Measurements from ENCODE around the gene GTF3C4.
A peak's percentile ranks its signal among the peaks of the same experiment; 100 is the strongest.

Gene GTF3C4

DNA sequence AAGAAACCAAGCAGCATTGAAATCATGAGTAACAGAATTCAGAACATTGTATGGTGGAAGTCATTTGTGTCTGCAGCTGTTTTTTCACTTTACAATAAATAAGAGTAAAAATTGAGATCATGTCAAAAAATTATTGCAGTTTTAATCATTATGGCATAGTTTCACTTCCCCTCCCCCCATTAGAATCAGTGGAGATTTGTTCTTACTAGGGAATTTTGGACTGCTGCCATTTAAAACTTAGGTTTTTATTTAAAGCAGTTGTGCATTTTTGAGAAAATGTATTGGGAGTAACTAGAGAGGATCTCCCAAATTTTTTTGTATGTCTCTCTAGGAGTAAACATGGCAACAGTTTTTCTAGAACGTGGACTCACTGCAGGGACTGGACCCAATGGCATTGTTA is 20.4 kb downstream of the GTF3C4 start:
- H3K27ac ChIP-seq: no peak overlapping the region
- TF ChIP-seq CTCF (IDR thresholded peaks at IDR 0.05; ENCODE audit: low read depth, low read length, missing control alignments): no peak
- in situ Hi-C loops (cut with HindIII; ENCODE audit: low pct_ligation_motif_present, low sequenced_read_pairs): no loop called here
- H3K4me3 ChIP-seq (ENCODE audit: low read depth, low read length): no peak overlapping the region
- no peaks in the 10 kb centered on the region for H3K27me3 ChIP-seq (replicated peaks)
- no peak for DNase-seq
- H3K36me3 ChIP-seq (replicated peaks): peaks cover 36% of the 10 kb centered on the region

DNA sequence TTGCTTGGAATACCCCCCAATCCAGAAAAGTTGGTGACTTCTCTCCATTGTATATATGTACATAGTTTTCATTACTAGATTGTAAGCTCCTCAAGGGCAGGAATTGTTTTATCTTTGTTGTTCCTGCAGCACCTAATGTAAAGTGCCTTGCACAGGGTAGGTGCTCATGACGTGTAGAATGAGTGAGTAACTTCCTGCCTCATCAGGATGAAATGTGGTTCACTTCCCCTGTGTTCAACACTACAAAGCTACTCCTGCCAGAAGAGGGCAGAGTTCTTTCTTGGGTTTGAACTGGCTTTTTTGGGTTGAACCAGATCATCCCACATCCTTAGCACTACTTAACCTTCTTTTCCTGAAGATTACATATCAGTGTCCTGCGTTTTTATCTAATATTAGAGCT is 23.9 kb downstream of the GTF3C4 start:
- Histone ChIP-seq H3K36me3 (replicated peaks) (peaks cover 18% of the 10 kb centered on the region), H3K4me3 (ENCODE audit: low read depth, low read length) (no peak overlapping the region), H3K27me3 (replicated peaks) (no peaks in the 10 kb centered on the region), H3K27ac (no peak overlapping the region)
- peak; percentile 21 for TF ChIP-seq CTCF (IDR thresholded peaks at IDR 0.05; ENCODE audit: low read depth, low read length, missing control alignments)
- DNase-seq: peak; percentile 7
- in situ Hi-C loops (cut with HindIII; ENCODE audit: low pct_ligation_motif_present, low sequenced_read_pairs): no loop called here

DNA sequence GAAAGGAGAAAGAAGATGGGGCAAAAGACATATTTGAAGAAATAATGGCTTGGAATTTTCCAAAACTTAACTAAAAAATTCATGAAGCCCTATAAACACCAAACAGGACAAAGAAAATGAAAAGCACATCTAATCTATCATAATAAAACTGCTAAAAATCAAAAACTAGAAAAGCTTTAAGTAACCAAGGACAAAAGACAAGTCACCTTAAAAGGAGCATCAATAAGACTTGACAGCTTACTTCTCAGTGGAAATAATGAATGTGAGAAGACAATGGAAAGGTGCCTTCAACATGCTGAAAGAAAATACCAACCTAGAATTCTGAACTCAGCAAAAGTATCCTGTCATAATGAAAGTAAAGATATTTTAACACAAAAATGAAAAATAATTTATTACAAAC is 27.0 kb downstream of the GTF3C4 start:
- no peak for DNase-seq
- in situ Hi-C loops (cut with HindIII; ENCODE audit: low pct_ligation_motif_present, low sequenced_read_pairs): no loop called here
- Histone ChIP-seq H3K4me3 (ENCODE audit: low read depth, low read length) (no peak overlapping the region), H3K36me3 (replicated peaks) (no peaks in the 10 kb centered on the region), H3K27ac (no peak overlapping the region), H3K27me3 (replicated peaks) (no peaks in the 10 kb centered on the region)
- no peak for TF ChIP-seq CTCF (IDR thresholded peaks at IDR 0.05; ENCODE audit: low read depth, low read length, missing control alignments)

DNA sequence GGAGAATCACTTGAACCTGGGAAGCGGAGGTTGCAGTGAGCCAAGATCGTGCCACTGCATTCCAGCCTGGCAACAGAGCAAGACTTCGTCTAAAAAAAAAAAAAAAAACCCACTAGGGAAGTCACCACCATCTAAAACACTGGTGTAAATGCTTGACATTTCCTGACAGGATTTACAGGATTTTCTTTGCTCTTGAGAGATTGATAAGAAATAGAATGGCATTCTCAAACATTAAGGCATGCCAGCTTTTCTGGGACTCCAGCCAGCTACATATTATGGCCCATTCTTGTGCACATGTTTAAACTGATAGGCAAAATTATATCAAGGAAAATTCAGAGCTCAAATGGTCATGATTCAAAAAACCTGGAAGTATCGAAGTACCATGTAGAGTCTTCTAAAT is 28.7 kb downstream of the GTF3C4 start:
- Histone ChIP-seq H3K27me3 (replicated peaks) (no peaks in the 10 kb centered on the region), H3K36me3 (replicated peaks) (no peaks in the 10 kb centered on the region), H3K27ac (no peak overlapping the region), H3K4me3 (ENCODE audit: low read depth, low read length) (no peak overlapping the region)
- in situ Hi-C loops (cut with HindIII; ENCODE audit: low pct_ligation_motif_present, low sequenced_read_pairs): no loop called here
- no peak for TF ChIP-seq CTCF (IDR thresholded peaks at IDR 0.05; ENCODE audit: low read depth, low read length, missing control alignments)
- no peak for DNase-seq

DNA sequence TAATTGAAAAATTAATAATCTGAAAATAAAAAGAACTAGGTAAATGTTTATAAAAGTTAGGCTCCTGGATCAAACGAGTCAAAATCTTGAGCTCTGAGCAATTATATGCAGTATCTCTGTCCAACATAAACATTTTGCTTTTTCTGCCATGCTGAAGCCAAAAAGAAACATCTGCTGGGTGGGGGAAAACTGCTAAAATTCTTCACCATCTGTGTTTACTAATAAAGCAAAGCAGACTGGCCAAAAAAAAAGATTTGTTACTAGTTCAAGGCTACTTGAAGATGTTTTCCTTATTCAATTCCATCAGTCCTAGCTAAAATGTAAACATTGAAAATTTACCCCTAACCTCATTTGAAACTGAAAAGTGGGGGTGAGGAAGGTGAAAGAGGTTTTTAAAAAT is 29.7 kb downstream of the GTF3C4 start:
- Histone ChIP-seq H3K27me3 (replicated peaks) (no peaks in the 10 kb centered on the region), H3K27ac (no peak overlapping the region), H3K4me3 (ENCODE audit: low read depth, low read length) (no peak overlapping the region), H3K36me3 (replicated peaks) (no peaks in the 10 kb centered on the region)
- no peak for TF ChIP-seq CTCF (IDR thresholded peaks at IDR 0.05; ENCODE audit: low read depth, low read length, missing control alignments)
- no peak for DNase-seq
- in situ Hi-C loops (cut with HindIII; ENCODE audit: low pct_ligation_motif_present, low sequenced_read_pairs): no loop called here

DNA sequence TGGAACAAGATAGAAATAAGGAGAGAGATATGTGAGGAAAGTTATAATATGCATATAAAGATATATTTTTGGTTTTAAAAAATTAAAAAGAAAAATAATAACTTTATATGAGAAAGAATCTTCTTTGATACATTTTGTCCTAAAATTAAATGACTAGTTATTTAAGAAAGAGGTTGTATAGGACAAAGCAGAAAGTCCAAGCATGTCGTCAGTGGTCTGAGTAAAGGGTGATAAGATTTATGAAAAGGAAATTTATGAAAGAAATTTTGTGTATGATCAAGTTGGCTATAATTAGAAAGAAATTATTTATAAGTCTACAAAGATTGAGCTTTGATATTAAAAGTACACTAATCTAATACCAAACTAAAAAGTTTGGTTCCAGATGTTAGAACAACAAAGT is 32.0 kb downstream of the GTF3C4 start:
- Histone ChIP-seq H3K27me3 (replicated peaks) (no peaks in the 10 kb centered on the region), H3K36me3 (replicated peaks) (no peaks in the 10 kb centered on the region), H3K4me3 (ENCODE audit: low read depth, low read length) (no peak overlapping the region), H3K27ac (no peak overlapping the region)
- in situ Hi-C loops (cut with HindIII; ENCODE audit: low pct_ligation_motif_present, low sequenced_read_pairs): no loop called here
- DNase-seq: no peak
- TF ChIP-seq CTCF (IDR thresholded peaks at IDR 0.05; ENCODE audit: low read depth, low read length, missing control alignments): no peak

Measured in brain microvascular endothelial cell (primary cell).